CD4-positive, alpha-beta T cell treated with Interferon alpha-2 for 1 hour (primary cell): Measurements from ENCODE around the gene CDCA7L.
A peak's percentile ranks its signal among the peaks of the same experiment; 100 is the strongest.

Experiments
- DNase-seq, 2 donors: peaks; one replicate each; pipeline ENCODE4 v3.0.0-alpha.2; 2020 to 2022

The CDCA7L gene

GRCh38 chr7:21945454-21946221, at the start of gene CDCA7L:
Gene CDCA7L, minus strand, starts transcription at chr7:21945899. Its CDS starts 95 bp downstream, at chr7:21945804.
- peak; percentile 45 to 81 for DNase-seq

DNA sequence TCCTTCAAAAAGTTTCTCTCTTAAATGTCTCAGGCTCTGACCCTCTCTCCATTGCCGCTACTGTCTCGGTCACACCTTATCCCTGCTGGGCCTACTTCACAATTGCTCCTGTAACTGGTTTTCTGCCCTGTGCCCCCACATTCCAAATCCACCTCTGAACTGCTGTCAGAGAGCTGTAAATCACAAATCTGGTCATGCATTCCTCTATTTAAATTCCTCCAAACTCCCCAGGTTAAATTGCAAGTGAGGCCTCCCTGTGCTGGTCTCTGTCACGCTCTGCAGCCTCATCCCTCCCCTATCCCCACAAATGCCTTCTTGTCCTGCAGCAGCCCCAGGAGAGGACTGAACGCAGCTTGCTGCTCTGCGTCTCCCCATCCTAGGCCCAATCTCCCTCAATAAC, 40.4 kb upstream of the CDCA7L start:
- no peak for DNase-seq

GRCh38 chr7:21984042-21984441, 38.3 kb upstream of the CDCA7L start:
- no peak for DNase-seq

GRCh38 chr7:21983056-21983455, 37.4 kb upstream of the CDCA7L start:
- DNase-seq, result no peak

- no peak for DNase-seq
Observed at GRCh38 chr7:21981524-21981923, 35.8 kb upstream of the CDCA7L start.

DNA sequence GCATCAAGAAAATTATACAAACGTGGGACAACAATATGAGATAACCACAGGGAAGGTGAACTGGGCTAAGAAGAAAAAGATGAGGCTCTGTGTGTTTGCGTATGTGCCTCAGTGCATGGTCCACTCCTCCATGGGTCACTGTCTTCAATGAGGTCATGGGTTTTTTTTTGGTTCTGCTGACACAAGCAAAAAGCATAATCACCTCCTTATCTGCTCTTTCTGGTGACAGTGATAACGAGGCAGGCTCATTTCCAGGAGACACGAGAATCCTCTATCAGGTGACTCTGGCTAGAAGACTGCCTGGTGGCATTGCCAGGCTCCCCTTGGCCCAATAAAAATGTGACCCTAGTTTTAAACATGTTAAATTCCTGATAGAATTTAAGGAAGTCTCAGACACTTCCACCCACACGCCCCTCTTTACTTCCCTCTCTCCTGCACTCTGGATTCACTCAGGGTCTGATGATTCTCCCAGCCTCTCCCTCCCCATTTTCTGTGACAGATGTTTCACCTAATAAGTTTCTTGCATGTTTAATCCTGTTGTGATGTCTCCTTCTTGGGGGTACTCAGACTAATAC, 35.3 kb upstream of the CDCA7L start:
- no peak for DNase-seq

- no peak for DNase-seq
Observed at GRCh38 chr7:21972397-21972784, 26.7 kb upstream of the CDCA7L start.

DNA sequence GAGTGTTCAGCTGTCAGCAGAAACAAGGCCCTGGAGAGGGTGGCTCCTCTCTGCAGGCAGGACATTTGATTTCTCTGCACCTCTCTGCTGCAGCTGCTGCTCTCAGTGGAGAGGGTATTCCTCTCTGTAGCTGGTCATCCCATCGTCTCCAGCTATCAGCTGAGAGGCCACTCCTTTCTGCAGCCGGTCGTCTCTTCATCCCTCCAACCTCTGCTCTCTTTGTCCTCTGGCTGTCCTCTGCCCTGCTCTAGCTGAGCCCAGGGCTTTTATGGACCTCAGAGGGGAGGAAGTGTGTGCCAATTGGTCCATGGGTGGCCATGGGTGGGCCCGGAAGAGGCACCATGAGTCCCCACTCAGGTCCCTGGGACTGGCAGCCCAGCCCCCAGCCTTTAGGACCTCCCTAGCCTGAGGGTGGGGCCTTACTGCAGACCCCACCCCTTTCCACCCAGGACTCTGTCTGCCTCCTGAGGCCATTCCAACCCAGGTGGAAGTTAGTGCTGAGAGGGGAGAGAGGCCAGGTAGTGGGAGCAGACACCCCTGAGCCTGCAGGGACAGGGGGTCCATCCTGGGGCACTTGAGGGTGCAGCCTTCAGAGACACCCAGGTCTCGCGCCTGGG, 26.2 kb upstream of the CDCA7L start:
- no peak for DNase-seq

DNA sequence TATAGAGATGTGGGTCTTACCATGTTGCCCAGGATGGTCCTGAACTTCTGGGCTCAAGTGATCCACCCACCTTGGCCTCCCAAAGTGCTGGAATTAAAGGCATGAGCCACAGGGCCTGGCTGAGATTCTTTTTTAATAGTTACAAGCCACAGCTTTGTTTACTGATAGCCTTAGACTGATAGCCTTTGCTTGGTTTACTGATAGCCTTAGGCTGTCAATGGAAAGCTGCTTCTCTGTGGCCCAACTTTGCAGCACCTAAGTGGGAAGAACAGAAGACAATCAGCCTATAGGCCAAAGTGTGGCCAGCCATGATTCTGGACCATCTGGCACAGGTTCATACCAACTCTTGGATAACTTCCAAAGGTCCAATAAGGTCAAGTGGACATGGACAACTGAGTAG, 24.1 kb upstream of the CDCA7L start:
- no peak for DNase-seq

GRCh38 chr7:21967598-21968003, 21.9 kb upstream of the CDCA7L start:
- DNase-seq, result peak; percentile 14 to 33

DNA sequence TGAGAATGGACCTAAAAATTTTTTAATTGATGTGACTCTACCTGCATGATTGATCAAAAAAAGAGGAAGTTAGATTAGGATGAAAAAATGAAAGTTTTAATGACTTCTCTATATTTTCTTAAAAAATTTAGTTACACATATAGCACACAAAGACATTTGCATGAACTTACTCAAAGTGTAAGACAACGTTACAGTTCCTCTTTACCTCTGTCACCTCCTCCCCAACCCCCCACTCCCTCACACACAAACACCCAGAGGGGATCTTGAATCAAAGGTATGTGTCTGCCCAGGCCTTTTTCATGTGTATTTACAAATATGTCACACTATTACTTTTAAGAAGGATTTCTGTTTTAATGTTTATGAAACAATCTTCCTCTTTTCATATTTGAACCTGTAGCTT, 20.6 kb upstream of the CDCA7L start:
- DNase-seq, result peak in 1 of 2 donors; percentile 62

GRCh38 chr7:21965291-21965690, 19.6 kb upstream of the CDCA7L start:
- DNase-seq, result no peak

GRCh38 chr7:21962677-21963076, 17.0 kb upstream of the CDCA7L start:
- DNase-seq, result no peak

DNA sequence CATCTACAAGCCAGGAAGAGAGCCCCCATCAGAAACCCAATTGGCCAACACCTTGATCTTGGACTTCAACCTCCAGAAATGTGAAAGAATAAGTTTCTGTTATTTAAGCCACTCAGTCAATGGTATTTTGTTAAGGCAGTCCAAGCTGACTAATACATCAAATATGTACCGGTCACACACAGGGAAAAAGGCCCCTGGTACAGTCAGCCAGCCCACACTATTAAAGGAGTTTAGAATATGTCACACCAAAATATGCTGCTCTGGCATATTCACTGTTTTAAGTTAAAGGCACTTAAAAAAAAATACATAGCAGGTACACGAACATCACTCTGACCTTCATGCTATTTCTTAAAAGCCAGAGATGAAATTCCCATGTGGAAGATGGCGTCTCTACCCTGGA, 15.2 kb upstream of the CDCA7L start:
- DNase-seq, result no peak

DNA sequence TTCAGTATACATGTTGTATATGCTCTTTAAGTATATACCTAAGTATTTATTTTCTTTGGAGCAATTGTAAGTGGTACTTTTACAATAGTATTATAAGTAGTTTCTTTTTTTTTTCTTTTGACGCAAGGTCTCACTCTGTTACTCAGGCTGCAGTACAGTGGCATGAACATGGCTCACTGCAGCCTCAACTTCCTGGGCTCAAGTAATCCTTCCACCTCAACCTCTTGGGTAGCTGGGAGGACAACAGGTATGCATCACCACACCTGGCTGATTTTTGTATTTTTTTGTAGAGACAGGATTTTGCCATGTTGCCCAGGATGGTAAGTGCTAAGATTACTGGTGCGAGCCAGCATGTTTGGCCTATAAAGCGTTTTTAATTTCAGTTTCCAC, 13.7 kb upstream of the CDCA7L start:
- no peak for DNase-seq

- DNase-seq, result no peak
Observed at GRCh38 chr7:21953781-21954180, 8.1 kb upstream of the CDCA7L start.

DNA sequence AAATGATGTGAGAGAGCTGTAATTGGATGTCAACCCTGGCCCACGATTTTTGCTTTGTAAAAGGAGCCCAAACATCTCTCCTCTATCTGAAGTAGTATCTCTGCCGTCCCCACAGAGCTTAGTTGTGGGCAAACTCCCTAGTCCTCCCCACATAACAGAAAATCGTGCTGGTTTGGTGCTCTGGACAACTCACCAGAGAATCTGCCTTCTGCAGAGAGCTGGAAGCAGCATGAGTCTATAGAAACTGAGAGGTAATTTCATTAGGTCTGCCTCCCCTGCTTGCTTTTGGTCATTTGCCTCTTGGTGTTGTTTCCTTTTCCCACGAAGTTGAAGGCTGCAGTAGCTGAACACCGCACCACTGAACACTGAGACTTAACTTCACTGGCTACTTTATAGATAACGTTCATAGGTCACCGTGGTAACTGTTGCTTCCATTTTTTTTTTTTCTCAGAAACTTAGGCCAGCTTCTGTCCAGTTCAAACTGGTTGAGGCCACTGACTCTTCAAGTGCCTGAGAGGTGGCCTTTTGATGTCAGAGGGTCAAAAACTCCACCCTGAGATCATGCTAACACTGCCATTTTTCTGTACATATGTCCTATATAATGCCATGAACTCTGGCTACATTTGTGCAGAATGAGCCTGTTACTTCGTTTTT, 3.3 kb upstream of the CDCA7L start:
- DNase-seq, result no peak

GRCh38 chr7:21948364-21948763, 2.7 kb upstream of the CDCA7L start:
- DNase-seq, result no peak

- no peak for DNase-seq
Observed at GRCh38 chr7:21947946-21948345, 2.2 kb upstream of the CDCA7L start.

DNA sequence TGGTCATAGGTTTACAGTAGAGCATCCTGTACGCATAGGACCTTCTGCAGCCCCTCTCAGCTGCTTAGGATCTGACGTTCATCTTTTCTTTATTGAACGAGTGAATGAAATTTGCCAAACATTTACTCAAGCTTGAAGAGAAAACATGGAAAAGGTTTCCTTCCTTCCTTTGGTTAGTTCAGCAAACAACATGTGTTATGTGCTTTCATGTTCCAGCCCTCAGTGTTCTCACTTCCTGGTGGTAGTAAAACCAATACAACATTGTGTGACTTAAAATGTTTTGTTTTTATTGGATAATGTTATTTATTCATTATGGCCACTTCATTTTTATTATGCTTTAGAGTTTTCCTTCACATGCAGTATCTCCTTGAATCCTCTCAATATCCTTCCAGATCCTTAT, 1.4 kb upstream of the CDCA7L start:
- DNase-seq, result no peak

- no peak for DNase-seq
Observed at GRCh38 chr7:21946222-21946709, 567 bp upstream of the CDCA7L start.

GRCh38 chr7:21944616-21945453, 864 bp downstream of the CDCA7L start:
- DNase-seq, result peak; percentile 28 to 33

DNA sequence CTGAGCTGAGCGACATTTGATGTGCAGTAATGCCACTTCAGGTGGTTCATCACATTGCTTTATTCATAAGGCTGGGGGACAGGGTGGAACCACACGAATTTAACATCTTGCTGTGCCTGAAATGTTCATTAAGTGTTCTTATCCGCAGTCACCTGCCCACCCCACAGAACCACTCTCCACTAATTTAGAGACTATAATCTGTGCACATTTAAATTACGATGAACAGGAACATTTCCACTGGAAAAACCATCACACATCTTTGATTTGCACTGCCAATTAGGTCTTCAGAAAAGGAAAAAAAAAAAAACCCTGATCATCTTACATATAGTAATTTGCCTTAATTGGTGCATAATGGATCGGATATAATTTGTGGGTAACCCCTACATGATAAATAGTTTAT, 2.3 kb downstream of the CDCA7L start:
- no peak for DNase-seq
